Measurements from ENCODE around the gene CNN2. TPM values are rescaled to one million over a fixed set of nuclear protein-coding genes. Genes with fewer than 3 reads are reported as not detected.

Gene CNN2
- total and polyA plus RNA-seq, 9 of the 15 experiments (the other 6 are each of a cell fraction or from before 2014, with no cell fraction given) = 12.1 to 174 (median 52.7) TPM

GRCh38 chr19:1027650-1028061 lies 1.2 kb downstream of the CNN2 start:
- ChIA-PET CTCF (ENCODE audit: low intra/inter-chr PET ratio) (no interaction called here), POLR2A (interaction anchor here (0.6 to 8.5 kb wide), 12 partner anchors 11 to 539 kb away, joined by 3 to 176 read pairs (median 4); partner anchors contain the start of genes ABCA7 and CIRBP)
- H3K36me3 ChIP-seq (ENCODE audit: control insufficient read depth, insufficient read depth, low read length) = peaks cover 20% of the 10 kb centered on the region; the same call in 1 of the 3 replicates
- H3K4me1 ChIP-seq (replicated peaks in 1 of 2; ENCODE audit: control insufficient read depth in 2 of 2, insufficient read depth in 2 of 2, low read length in 2 of 2) = peaks cover 20 to 68% of the 10 kb centered on the region in 2 experiments
- H3K4me3 ChIP-seq = peak overlapping the region; percentile 87
- no peaks in the 10 kb centered on the region for H4K20me1 ChIP-seq (replicated peaks; ENCODE audit: control insufficient read depth, insufficient read depth, low read length)
- H3K27me3 ChIP-seq (ENCODE audit: control insufficient read depth in 2 of 2, insufficient read depth in 2 of 2, low read length in 2 of 2) = no peaks in the 10 kb centered on the region
- intact Hi-C loops (cut with micrococcal nuclease) = loop anchor here (1.0 kb wide), 1 partner anchor 15 kb away; no protein-coding TSS in a partner anchor
- 11% methylated on average over 11 of the region's 16 CpGs for WGBS (ENCODE audit: insufficient coverage, low coverage, missing lambda C conversion rate)
- H3K9ac ChIP-seq (ENCODE audit: insufficient read depth in 1 of 2, low read depth in 2 of 2, low read length in 2 of 2) = peak overlapping the region; percentile 87 to 93
- BruUV-seq (replicated peaks) = no TSS peak
- ATAC-seq = no peak
- no peaks in the 10 kb centered on the region for H3K9me1 ChIP-seq (ENCODE audit: control insufficient read depth, insufficient read depth, low read length)
- peaks cover 43% of the 10 kb centered on the region for H3K79me2 ChIP-seq (ENCODE audit: control insufficient read depth, insufficient read depth, low read length)
- in situ Hi-C loops (cut with MboI) = no loop called here
- H3K27ac ChIP-seq (ENCODE audit: extremely low read depth, low read depth, low read length) = peak overlapping the region; percentile 98
- H3K4me2 ChIP-seq (ENCODE audit: insufficient read depth, low read length) = peak overlapping the region; percentile 79
- no peak overlapping the region for H2AFZ ChIP-seq (ENCODE audit: low read depth, low read length)
- no peak for FAIRE-seq
- DNase-seq (ENCODE audit: extremely low read depth in 1 of 4, low spot score in 3 of 4) = no peak
- H3K9me3 ChIP-seq (replicated peaks; ENCODE audit: control insufficient read depth, insufficient read depth, low read depth, low read length) = no peaks in the 10 kb centered on the region
- TF ChIP-seq PCBP1 (IDR thresholded peaks at IDR 0.05; ENCODE audit: low read depth, low read length, poor library complexity, severe bottlenecking) = peak; percentile 17
- peak; percentile 16; the same call in 1 of the 2 replicates for TF ChIP-seq ZNF740 (CRISPR knock-in tag; IDR thresholded peaks at IDR 0.05)
- no peak for TF ChIP-seq ZNF740 (tag; IDR thresholded peaks at IDR 0.05)
- TF ChIP-seq SIN3A (IDR thresholded peaks at IDR 0.05; ENCODE audit: borderline replicate concordance in 2 of 2, control insufficient read depth in 1 of 2, low read depth in 2 of 2, low read length in 2 of 2) = no peak
- TF ChIP-seq AFF4 (CRISPR knock-in tag; IDR thresholded peaks at IDR 0.05) = 0 out of 2 replicates have a peak, but pooled peaks have one; percentile 26
- TF ChIP-seq EP400 (IDR thresholded peaks at IDR 0.05) = no peak
- TF ChIP-seq TEAD2 (tag; IDR thresholded peaks at IDR 0.05) = no peak
- peak; percentile 17 for TF ChIP-seq RBBP5 (IDR thresholded peaks at IDR 0.05; ENCODE audit: borderline replicate concordance, insufficient read depth, low read length, poor library complexity, severe bottlenecking)
- no peak for TF ChIP-seq PHB2 (IDR thresholded peaks at IDR 0.05; ENCODE audit: low read depth)
- peak; percentile 68 for TF ChIP-seq RBFOX2 (IDR thresholded peaks at IDR 0.05; ENCODE audit: low read depth, low read length)
- TF ChIP-seq COPS2 (conservative IDR thresholded peaks at IDR 0.05) = no peak
- TF ChIP-seq L3MBTL2 (IDR thresholded peaks at IDR 0.05) = no peak
- TF ChIP-seq HNRNPL (IDR thresholded peaks at IDR 0.05; ENCODE audit: low read depth, low read length) = 0 out of 2 replicates have a peak, but pooled peaks have one; percentile 25
- TF ChIP-seq ADNP (tag; IDR thresholded peaks at IDR 0.05) = 0 out of 2 replicates have a peak, but pooled peaks have one; percentile 51
- TF ChIP-seq MAFF (IDR thresholded peaks at IDR 0.05; ENCODE audit: low read length) = no peak
- no peak for TF ChIP-seq ZNF174 (CRISPR knock-in tag; IDR thresholded peaks at IDR 0.05)
- 0 out of 2 replicates have a peak, but pooled peaks have one; percentile 44 for TF ChIP-seq E2F4 (CRISPR knock-in tag; IDR thresholded peaks at IDR 0.05; ENCODE audit: low read depth)
